A549 (cell line): ENCODE data around the gene MAGI2. TPM values are rescaled to one million over a fixed set of nuclear protein-coding genes. Genes with fewer than 3 reads are reported as not detected.

Experiments
- ATAC-seq, 2 experiments: fragments of 200-7000 bp in 1 of 2; fragments of >200 bp in 1 of 2; cut with Nextera tagmentation in 1 of 2; cut with Tn5 transposase in 1 of 2; 3 replicates each; pipeline versions ENCODE4 v1.8.0 to v1.9.1; 2018 to 2020; ENCODE audit warnings: mild to moderate bottlenecking in 1 of 2, moderate library complexity in 1 of 2
- CTCF ChIA-PET: fragments of 300-600 bp; sonication (Branson Sonifier 250); formaldehyde crosslinking; extraction: SDS; loops from one replicate; lab custom pipeline; 2021; ENCODE audit warnings: antibody characterized with exemption, inconsistent platforms; lab: Yijun Ruan, JAX
- POLR2A ChIA-PET: fragments of 350-600 bp; formaldehyde crosslinking; extraction: SDS; loops from one replicate; lab custom pipeline; 2021; ENCODE audit warnings: antibody characterized with exemption, inconsistent platforms; lab: Yijun Ruan, JAX
- DNase-seq, 2 experiments: peaks; one replicate each; pipeline versions ENCODE4 v3.0.0 to v3.0.0-alpha.2; 2011 to 2016; ENCODE audit warnings: low read depth in 1 of 2, low spot score in 1 of 2
- FAIRE-seq: peaks from 2 replicates; lab custom pipeline; 2011; peaks lifted over from hg19 to GRCh38; lab: Jason Lieb, UNC
- H3K27ac ChIP-seq, 2 experiments: fragments of >200 bp; sonication (Bioruptor Twin); formaldehyde crosslinking; 3 replicates each; pipeline ENCODE4 v1.5.1; 2016 to 2017
- H3K4me1 ChIP-seq: fragments of >200 bp; sonication (Bioruptor Twin); formaldehyde crosslinking; 3 replicates; pipeline ENCODE4 v1.6.1; 2016
- H3K4me2 ChIP-seq: fragments of >200 bp; sonication (Bioruptor Twin); formaldehyde crosslinking; 3 replicates; pipeline ENCODE4 v1.6.1; 2016
- H3K4me3 ChIP-seq: fragments of >200 bp; sonication (Bioruptor Twin); formaldehyde crosslinking; 3 replicates; pipeline ENCODE4 v1.5.1; 2016
- H3K9me3 ChIP-seq: fragments of >200 bp; sonication (Bioruptor Twin); formaldehyde crosslinking; 3 replicates; pipeline ENCODE4 v1.6.1; 2016
- BCL3 ChIP-seq: fragments of >200 bp; sonication (Bioruptor Twin); formaldehyde crosslinking; IDR thresholded peaks from 3 replicates; pipeline ENCODE4 v1.6.1; 2016
- CBX8 ChIP-seq: fragments of 200-600 bp; sonication (generic); IDR thresholded peaks from 2 replicates; pipeline ENCODE4 v1.6.1; 2016
- CHD4 ChIP-seq: fragments of 200-600 bp; sonication (generic); IDR thresholded peaks from 2 replicates; pipeline ENCODE4 v1.6.1; 2016; ENCODE audit warnings: antibody characterized with exemption, mild to moderate bottlenecking, borderline replicate concordance
- ESRRA ChIP-seq: fragments of 150-350 bp; IDR thresholded peaks from 2 replicates; pipeline ENCODE4 v1.6.1; 2014; ENCODE audit warnings: mild to moderate bottlenecking, low read length, borderline replicate concordance
- FOSL2 ChIP-seq, 2 experiments: fragments of 450-650 bp in 1 of 2; fragments of >200 bp in 1 of 2; sonication (Bioruptor Twin) in 1 of 2; formaldehyde crosslinking; IDR thresholded peaks; 2 replicates each; pipeline versions ENCODE4 v1.5.0 to v1.6.1; 2016 to 2020; ENCODE audit warnings: mild to moderate bottlenecking in 1 of 2, moderate library complexity in 1 of 2
- HMGXB4 ChIP-seq: fragments of 250-450 bp; sonication (Bioruptor Pico); IDR thresholded peaks from 2 replicates; pipeline ENCODE4 v1.5.0; 2021; ENCODE audit warnings: mild to moderate bottlenecking, moderate library complexity, borderline replicate concordance
- HOXA7 ChIP-seq: fragments of 250-450 bp; sonication (Bioruptor Pico); IDR thresholded peaks from 2 replicates; pipeline ENCODE4 v1.5.0; 2020; ENCODE audit warnings: mild to moderate bottlenecking, moderate library complexity
- KDM1A ChIP-seq: fragments of 200-600 bp; sonication (generic); IDR thresholded peaks from 2 replicates; pipeline ENCODE4 v1.6.1; 2016; ENCODE audit warnings: low read depth, mild to moderate bottlenecking
- KDM5A ChIP-seq: fragments of 200-600 bp; sonication (generic); IDR thresholded peaks from 2 replicates; pipeline ENCODE4 v1.6.1; 2016; ENCODE audit warnings: antibody characterized with exemption, mild to moderate bottlenecking
- MYC ChIP-seq: IDR thresholded peaks from 2 replicates; pipeline ENCODE4 v1.6.1; 2012; ENCODE audit warnings: mild to moderate bottlenecking, inconsistent platforms, low read length, improper control_type of control experiment, borderline replicate concordance
- NFE2L2 ChIP-seq: fragments of 150-350 bp; conservative IDR thresholded peaks from 2 replicates; pipeline ENCODE4 v1.6.1; 2014; ENCODE audit warnings: low read length
- NPAS2 ChIP-seq: fragments of 250-450 bp; sonication (Bioruptor Pico); IDR thresholded peaks from 2 replicates; pipeline ENCODE4 v1.8.0; 2022; ENCODE audit warnings: mild to moderate bottlenecking, moderate library complexity, borderline replicate concordance
- RAD21 ChIP-seq, 2 experiments: fragments of >200 bp in 1 of 2; sonication (Bioruptor Twin) in 1 of 2; formaldehyde crosslinking in 1 of 2; IDR thresholded peaks in 1 of 2; conservative IDR thresholded peaks in 1 of 2; 2 replicates in 1 of 2; 3 replicates in 1 of 2; pipeline ENCODE4 v1.6.1; 2012 to 2018; ENCODE audit warnings: inconsistent platforms in 1 of 2
- RARB ChIP-seq: fragments of 250-450 bp; sonication (Bioruptor Pico); IDR thresholded peaks from 2 replicates; pipeline ENCODE4 v1.8.0; 2021; ENCODE audit warnings: mild to moderate bottlenecking, moderate library complexity
- TP53 ChIP-seq: fragments of 250-450 bp; sonication (Bioruptor Pico); IDR thresholded peaks from 2 replicates; pipeline ENCODE4 v1.5.0; 2021; ENCODE audit warnings: mild to moderate bottlenecking, moderate library complexity
- USF2 ChIP-seq: fragments of 450-650 bp; IDR thresholded peaks from 2 replicates; pipeline ENCODE4 v1.6.1; 2014; ENCODE audit warnings: antibody characterized with exemption
- ZC3H11A ChIP-seq: fragments of 450-650 bp; IDR thresholded peaks from 2 replicates; pipeline ENCODE4 v1.6.1; 2014; ENCODE audit warnings: antibody characterized with exemption, mild to moderate bottlenecking
- ZSCAN20 ChIP-seq: fragments of 250-450 bp; sonication (Bioruptor Pico); IDR thresholded peaks from 2 replicates; pipeline ENCODE4 v1.8.0; 2022; ENCODE audit warnings: mild to moderate bottlenecking, moderate library complexity
- WGBS: methylation state at CpG from one replicate; pipeline ENCODE4 v1.1.6; 2017; ENCODE audit errors: missing lambda C conversion rate; 5-methylcytosine and 5-hydroxymethylcytosine counted together
- polyA plus RNA-seq, 4 experiments: library from polyadenylated mRNA; depleted of rRNA in 3 of 4; stranded (reverse); fragments of >200 nt; fragmentation: RNase III in 1 of 4; extraction: RNeasy Plus Mini Kit Qiagen cat#74134 plus additional on column Dnase treatment in 1 of 4; gene quantifications; 2 replicates in 3 of 4; 3 replicates in 1 of 4; pipeline ENCODE4 v1.2.3, GENCODE V29; 2011 to 2017

Gene MAGI2
- polyA plus RNA-seq, 2 of the 4 experiments (the other 2 are of a cell fraction), result 0.48 to 0.81 TPM

- Histone ChIP-seq H3K4me3 (no peak overlapping the region), H3K4me2 (no peak overlapping the region), H3K9me3 (no peaks in the 10 kb centered on the region), H3K27ac (no peak overlapping the region), H3K4me1 (no peaks in the 10 kb centered on the region)
- ATAC-seq (no peak), DNase-seq (no peak), FAIRE-seq (no peak)
- WGBS, result 4% methylated on average over 3 of the region's 3 CpGs
- CTCF ChIA-PET, result no interaction called here
- POLR2A ChIA-PET, result no interaction called here
- TF ChIP-seq KDM1A (no peak), HOXA7 (no peak), ZC3H11A (no peak), NPAS2 (CRISPR knock-in tag) (no peak), MYC (no peak), CHD4 (no peak), HMGXB4 (CRISPR knock-in tag) (no peak), RAD21 (conservative IDR thresholded peaks at IDR 0.05 in 1 of 2, IDR thresholded peaks at IDR 0.05 in 1 of 2) (no peak), TP53 (no peak)
Observed at GRCh38 chr7:78895393-78895792, 558.1 kb downstream of the MAGI2 start.

- 0% methylated on average over 1 of the region's 1 CpG for WGBS
- Histone ChIP-seq H3K4me1 (no peaks in the 10 kb centered on the region), H3K4me3 (no peak overlapping the region), H3K27ac (no peak overlapping the region), H3K9me3 (no peaks in the 10 kb centered on the region), H3K4me2 (no peak overlapping the region)
- ChIA-PET POLR2A (no interaction called here), CTCF (no interaction called here)
- TF ChIP-seq FOSL2 (IDR thresholded peaks at IDR 0.05) (no peak), FOSL2 (CRISPR knock-in tag; IDR thresholded peaks at IDR 0.05) (no peak), BCL3 (no peak), RAD21 (conservative IDR thresholded peaks at IDR 0.05 in 1 of 2, IDR thresholded peaks at IDR 0.05 in 1 of 2) (no peak), HMGXB4 (CRISPR knock-in tag) (no peak), ZSCAN20 (CRISPR knock-in tag) (no peak), ESRRA (no peak), RARB (CRISPR knock-in tag) (no peak), CBX8 (no peak), CHD4 (no peak), KDM5A (no peak), USF2 (no peak), NFE2L2 (no peak)
- FAIRE-seq (no peak), ATAC-seq (no peak), DNase-seq (no peak)
Observed at GRCh38 chr7:78879206-78879605, 574.3 kb downstream of the MAGI2 start.
